ENCODE measurements around the gene PTF1A.

The PTF1A gene, protein sequence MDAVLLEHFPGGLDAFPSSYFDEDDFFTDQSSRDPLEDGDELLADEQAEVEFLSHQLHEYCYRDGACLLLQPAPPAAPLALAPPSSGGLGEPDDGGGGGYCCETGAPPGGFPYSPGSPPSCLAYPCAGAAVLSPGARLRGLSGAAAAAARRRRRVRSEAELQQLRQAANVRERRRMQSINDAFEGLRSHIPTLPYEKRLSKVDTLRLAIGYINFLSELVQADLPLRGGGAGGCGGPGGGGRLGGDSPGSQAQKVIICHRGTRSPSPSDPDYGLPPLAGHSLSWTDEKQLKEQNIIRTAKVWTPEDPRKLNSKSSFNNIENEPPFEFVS

DNA sequence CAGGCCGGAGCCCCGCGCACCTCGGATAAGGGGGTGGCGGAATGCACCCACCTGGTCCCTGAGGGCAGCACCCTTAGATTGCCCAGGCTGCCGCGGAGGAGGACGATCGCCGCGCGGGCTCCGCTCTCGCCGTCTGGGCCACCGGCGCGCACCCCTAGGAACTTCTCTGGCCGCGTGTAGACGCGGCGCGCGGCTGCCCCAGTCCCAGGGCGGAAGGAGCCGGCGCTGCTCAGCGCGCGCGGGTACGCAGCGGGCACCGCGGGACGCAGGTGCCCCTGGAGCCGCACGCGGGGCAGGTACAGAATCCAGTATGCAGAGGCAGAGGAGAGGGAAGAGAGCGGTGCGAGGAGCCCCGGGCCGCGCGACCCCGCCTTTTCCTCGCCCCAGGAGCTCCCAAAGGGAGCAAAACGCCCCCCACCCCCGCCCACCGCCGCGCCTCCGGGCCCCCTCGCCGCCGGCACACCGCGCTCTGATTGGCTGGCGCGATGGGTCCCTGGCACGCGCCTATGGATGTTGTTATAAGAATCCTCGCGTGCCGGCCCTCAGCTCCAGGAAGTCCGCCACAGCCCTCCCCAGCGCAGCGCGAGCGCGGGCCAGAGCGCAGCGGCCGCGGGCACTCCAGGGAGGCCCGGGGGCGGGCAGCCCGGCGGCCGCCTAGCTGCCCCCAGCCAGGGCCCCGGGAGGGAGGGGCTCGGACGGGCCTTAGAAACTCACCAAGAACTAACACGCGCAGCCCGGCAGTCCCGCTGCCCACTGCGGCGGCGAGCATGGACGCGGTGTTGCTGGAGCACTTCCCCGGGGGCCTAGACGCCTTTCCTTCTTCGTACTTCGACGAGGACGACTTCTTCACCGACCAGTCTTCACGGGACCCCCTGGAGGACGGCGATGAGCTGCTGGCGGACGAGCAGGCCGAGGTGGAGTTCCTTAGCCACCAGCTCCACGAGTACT is at the start of gene PTF1A:
Gene PTF1A (plus strand): TSS at position 549 of the 948 bp plus-strand sequence. CDS start 219 bp downstream, at position 768.
- no peak for FAIRE-seq

- FAIRE-seq: no peak
Observed at GRCh38 chr10:23146258-23146657, 45.9 kb upstream of the PTF1A start.

- FAIRE-seq: no peak
Observed at GRCh38 chr10:23147035-23147434, 45.1 kb upstream of the PTF1A start.

DNA sequence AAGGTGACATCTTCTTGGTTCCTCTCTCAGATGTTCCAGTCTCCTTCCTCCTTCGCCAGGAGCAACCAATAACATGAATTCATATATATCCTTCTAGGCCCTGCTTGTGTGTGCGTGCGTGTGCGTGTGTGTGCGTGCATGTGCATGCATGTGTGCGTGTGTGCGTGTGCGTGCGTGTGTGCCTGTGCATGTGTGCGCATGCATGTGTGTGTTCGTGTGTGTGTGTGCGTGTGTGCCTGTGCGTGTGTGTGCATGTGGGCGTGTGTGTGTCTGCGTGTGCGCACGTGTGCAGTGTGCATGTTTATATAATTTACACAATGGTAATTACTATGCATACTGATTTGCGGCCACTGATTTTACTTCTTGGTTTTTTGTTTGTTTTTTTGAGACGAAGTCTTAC is 43.9 kb upstream of the PTF1A start:
- no peak for FAIRE-seq

- no peak for FAIRE-seq
Observed at GRCh38 chr10:23150091-23150490, 42.0 kb upstream of the PTF1A start.

DNA sequence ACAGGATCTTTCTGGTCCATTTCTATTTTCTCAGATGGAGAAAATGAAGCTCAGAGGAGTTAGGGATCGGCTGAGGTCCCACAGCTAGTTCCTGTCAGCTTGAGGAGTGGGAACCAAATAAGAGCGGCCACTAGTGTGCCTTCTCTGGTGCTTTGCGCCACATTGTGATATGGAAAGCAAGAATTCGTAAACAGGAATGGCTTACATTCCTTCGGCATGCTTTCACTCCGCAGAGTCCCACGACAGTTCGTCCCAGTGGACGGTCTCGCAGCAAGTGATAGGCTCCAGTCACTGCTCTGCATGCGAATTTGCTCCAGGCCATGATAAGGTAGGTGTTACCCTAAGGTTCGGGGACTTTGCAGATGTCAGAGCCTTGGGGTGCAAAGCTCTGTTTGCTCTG is 41.5 kb upstream of the PTF1A start:
- no peak for FAIRE-seq

DNA sequence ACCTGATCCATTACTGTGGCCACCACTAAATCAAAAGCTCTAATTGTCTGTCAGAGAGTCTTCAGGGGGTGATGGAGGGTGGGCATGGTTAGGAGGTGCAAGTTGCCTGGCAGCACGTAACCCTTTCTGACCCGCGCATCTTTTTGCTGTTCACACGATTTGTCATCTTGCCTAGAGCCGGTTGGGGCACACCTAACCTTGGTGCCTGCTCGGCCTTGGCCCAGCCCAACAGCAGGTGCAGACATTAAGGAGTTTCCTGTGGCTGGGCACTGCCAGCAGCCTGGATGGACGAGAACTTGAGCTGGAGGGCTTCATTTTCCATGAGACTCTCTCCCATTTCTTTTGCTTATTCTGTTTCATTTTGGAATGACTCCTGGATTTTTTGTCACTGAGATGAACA is 41.0 kb upstream of the PTF1A start:
- no peak for FAIRE-seq

DNA sequence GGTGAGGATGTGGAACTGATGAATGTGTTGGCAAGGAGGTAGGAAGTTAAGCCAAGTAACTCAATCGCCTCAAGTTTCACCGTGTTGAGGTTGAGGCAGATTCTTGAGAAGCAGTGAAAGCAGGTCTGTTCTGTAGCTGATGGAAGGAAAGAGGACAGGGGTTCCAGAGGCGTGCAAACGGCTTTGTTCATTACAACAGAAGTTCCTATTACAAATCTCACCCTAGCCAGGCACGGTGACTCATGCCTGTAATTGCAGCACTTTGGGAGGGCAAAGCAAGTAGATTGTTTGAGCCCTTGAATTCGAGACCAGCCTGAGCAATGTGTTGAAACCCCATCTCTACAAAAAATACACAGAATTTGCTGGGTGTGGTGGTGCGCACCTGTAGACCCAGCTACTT is 36.9 kb upstream of the PTF1A start:
- FAIRE-seq: no peak

DNA sequence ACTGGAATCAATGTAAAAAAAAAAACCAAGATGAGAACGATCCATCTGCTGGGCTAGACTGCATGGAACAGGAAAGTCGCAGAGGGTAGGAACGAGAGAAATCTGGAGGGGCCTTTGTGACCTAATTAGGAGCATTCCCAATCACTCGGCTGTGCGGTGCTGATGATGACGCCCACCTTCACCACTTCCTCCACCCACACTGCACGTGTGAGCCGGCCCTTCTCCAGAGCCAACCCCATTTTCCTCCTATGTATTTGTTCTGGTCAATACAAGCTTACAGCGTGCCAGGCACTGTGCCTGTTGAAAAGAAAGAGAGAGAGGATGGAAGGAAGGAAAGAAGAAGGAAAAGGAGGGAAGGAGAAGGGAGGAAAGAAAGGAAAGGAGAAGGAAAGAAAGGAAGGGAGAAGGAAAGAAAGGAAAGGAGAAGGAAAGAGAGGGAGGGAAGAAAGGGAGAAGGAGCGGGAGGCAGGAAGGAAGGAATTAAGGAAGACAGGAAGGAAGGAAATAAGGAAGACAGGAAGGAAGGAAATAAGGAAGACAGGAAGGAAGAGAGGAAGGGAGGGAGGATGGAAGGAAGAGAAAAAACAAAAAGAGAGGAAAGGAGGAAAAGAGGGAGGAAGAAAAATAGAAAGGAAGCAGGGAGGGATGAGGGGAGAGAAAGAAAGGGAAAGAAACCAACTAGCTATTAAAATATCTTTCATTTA is 35.5 kb upstream of the PTF1A start:
- FAIRE-seq: no peak

- no peak for FAIRE-seq
Observed at GRCh38 chr10:23157239-23157681, 34.9 kb upstream of the PTF1A start.

DNA sequence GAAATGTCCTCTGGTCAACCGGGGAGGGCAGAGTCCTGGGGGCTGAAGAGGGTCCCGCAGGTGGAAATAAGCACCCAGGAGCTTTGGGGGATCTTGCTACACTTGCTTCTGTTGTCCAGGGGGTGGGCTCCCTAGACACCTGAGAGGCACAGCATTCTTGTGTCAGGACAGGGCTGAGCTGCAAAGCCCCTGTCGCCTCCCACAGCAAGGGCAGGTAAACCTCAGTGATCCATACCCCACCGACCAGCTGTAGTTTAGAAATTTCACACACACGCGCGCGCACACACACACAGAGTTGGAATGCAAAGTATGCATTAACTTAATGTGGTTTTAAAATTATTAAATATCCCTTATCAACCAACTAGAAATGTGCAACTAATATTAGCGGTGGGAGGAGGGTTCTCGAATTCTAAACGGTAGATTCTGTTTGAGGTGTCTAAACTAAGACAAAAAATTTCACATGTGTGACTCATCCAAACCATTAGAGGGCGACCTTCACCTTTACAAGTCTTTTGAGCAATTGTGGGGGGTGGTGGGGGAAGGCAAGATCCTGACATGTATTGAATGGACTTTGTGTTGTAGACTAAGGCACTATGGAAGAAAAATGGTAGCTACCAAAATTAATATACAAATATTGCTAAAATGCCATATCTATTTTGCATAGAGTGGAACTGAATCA is 34.3 kb upstream of the PTF1A start:
- no peak for FAIRE-seq

DNA sequence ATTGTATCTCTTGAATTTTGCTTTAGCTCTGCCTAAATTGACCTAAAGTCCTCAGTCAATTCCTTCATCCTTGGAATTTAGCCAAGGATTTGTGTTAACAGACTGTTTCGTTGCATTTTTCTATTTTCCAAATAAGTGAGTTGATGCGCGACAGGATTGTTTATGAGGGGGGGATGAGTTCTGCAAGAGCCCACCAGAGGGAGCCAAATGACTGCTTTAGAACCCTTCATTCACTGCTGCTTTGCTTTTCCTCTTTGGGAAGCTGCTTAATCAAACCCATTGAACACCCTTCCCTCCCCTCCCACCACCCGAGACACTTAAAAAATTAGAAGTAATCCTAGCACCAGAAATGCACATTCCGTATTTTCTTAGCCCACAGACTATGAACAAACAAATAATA is 33.7 kb upstream of the PTF1A start:
- FAIRE-seq: no peak

- FAIRE-seq: no peak
Observed at GRCh38 chr10:23171232-23171876, 20.8 kb upstream of the PTF1A start.

GRCh38 chr10:23172429-23173213 is 19.5 kb upstream of the PTF1A start:
- no peak for FAIRE-seq

- FAIRE-seq: no peak
Observed at GRCh38 chr10:23173214-23174073, 18.7 kb upstream of the PTF1A start.

DNA sequence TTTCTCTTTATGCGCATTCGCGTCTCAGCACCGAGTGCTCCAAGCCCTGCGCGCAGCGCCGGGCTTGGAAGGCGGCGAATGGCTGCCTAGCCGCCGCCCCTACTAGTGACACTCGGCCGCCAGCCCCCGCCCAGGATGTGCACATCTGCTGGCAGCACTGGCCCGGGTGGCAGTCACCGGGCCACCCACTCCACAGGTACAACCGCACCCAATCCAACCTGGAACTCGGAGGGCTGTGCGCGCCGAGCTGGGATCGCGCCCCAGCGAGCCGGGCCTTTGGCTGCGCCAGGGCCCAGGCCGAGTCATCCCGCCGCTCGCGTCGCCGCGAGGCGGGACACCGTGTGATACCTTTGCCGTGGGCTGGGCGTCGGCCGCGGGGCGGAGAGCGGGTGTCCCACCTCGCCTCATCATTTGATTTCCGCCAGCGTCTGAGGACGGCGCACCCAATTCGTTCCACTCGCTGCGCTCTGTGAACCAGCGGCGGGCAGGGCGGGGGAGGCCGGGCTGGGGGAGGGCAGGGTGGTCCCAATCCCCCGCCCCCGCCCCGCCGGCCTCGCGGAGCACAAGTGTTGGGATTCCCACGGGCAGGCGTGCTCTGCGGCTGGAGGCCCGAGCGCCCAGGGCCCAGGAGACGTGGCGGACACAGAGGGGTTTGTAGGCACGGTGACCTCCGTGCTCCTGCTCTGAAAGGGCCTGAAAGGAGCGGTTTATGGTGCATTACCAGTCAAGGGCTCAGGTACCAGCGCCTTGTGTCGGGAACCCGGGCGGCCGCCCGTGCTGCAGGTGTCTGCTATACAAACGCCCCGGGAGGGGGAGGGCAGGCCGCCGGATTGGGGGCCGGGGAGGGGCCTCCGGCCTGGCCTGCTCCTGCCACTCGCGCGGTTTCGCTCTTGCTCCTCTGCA is 17.8 kb upstream of the PTF1A start:
- no peak for FAIRE-seq

- no peak for FAIRE-seq
Observed at GRCh38 chr10:23174977-23175512, 17.1 kb upstream of the PTF1A start.

DNA sequence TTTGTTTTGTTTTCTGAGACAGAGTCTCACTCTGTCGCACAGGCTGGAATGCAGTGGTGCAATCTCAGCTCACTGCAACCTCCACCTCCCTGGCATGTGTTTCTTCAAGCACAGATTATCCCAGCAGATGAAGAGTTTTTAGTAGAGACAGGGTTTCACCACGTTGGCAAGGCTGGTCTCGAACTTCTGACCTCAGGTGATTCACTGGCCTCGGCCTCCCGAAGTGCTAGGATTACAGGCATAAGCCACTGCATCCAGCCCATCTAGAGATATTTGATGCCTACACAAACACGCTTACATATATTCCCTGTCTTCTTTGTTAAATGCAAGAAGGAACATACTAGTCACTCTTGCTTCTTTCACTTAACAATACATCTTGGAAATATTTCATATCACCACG is 5.9 kb upstream of the PTF1A start:
- no peak for FAIRE-seq

DNA sequence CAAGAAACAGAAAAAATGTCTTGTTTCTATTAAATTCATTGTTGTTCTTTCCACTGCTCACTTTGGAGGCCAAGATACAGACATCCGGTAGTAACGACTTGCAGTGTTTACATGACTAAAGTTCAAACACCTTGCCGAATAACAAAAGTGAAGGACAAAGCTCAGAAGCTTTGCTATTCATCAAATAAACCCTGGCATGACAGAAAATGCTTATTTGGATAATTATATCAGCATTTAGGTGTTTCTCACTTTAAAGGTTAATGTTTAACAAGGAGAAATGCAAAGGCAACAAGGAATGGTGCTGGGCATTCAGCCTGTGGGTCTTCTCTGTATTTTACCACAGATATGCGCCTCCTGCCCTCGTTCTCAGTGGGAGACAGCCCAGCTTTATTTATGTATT is 5.4 kb upstream of the PTF1A start:
- FAIRE-seq: no peak
